Peyer's patch (tissue), 4 donors: ENCODE measurements around the gene PRSS21. TPM values are rescaled to one million over a fixed set of nuclear protein-coding genes. Genes with fewer than 3 reads are reported as not detected.

Experiments
- DNase-seq, 3 donors: peaks; one replicate each; pipeline ENCODE4 v3.0.0-alpha.2; 2017 to 2019
- H3K27ac ChIP-seq, 4 donors: fragments of 200-600 bp; sonication (generic); one replicate each; pipeline ENCODE4 v1.5.1; 2016 to 2019
- H3K27me3 ChIP-seq, 2 donors: fragments of 200-600 bp; sonication (generic); one replicate each; pipeline ENCODE4 v1.5.1; 2019
- H3K36me3 ChIP-seq, 3 donors: fragments of 200-600 bp; sonication (generic); one replicate each; pipeline ENCODE4 v1.5.1; 2016 to 2019
- H3K4me1 ChIP-seq, 4 donors: fragments of 200-600 bp; sonication (generic); one replicate each; pipeline ENCODE4 v1.5.1; 2016 to 2019
- H3K4me3 ChIP-seq, 4 donors: fragments of 200-600 bp; sonication (generic); 1 replicate in 3 of 4; 2 replicates in 1 of 4; pipeline ENCODE4 v1.5.1; 2016 to 2019; ENCODE audit warnings: mild to moderate bottlenecking in 1 of 4
- H3K9me3 ChIP-seq, 4 donors: fragments of 200-600 bp; sonication (generic); one replicate each; pipeline ENCODE4 v1.5.1; 2016 to 2019; ENCODE audit warnings: mild to moderate bottlenecking in 1 of 4
- POLR2A ChIP-seq, 2 donors: fragments of 450-650 bp; IDR thresholded peaks; one replicate each; pipeline ENCODE4 v1.5.1; 2017; ENCODE audit warnings: antibody characterized with exemption in 2 of 2, mild to moderate bottlenecking in 2 of 2, moderate library complexity in 2 of 2
- total RNA-seq, 4 donors: library from RNA; depleted of rRNA; stranded (reverse); fragments of >200 nt; gene quantifications; one replicate each; pipeline ENCODE4 v1.1.0, GENCODE V29; 2016
- TF ChIP-seq, protein P1 (sequence below), 6 experiments: fragments of 450-650 bp in 4 of 6; fragments of 200-600 bp in 2 of 6; sonication (generic) in 1 of 6; IDR thresholded peaks; one replicate each; pipeline ENCODE4 v1.5.1; 2017 to 2019; ENCODE audit warnings: antibody characterized with exemption in 6 of 6, mild to moderate bottlenecking in 3 of 6, moderate library complexity in 1 of 6

Gene PRSS21
- total RNA-seq, 4 donors from 2014 or later = 0.88 TPM; not detected in 3

DNA sequence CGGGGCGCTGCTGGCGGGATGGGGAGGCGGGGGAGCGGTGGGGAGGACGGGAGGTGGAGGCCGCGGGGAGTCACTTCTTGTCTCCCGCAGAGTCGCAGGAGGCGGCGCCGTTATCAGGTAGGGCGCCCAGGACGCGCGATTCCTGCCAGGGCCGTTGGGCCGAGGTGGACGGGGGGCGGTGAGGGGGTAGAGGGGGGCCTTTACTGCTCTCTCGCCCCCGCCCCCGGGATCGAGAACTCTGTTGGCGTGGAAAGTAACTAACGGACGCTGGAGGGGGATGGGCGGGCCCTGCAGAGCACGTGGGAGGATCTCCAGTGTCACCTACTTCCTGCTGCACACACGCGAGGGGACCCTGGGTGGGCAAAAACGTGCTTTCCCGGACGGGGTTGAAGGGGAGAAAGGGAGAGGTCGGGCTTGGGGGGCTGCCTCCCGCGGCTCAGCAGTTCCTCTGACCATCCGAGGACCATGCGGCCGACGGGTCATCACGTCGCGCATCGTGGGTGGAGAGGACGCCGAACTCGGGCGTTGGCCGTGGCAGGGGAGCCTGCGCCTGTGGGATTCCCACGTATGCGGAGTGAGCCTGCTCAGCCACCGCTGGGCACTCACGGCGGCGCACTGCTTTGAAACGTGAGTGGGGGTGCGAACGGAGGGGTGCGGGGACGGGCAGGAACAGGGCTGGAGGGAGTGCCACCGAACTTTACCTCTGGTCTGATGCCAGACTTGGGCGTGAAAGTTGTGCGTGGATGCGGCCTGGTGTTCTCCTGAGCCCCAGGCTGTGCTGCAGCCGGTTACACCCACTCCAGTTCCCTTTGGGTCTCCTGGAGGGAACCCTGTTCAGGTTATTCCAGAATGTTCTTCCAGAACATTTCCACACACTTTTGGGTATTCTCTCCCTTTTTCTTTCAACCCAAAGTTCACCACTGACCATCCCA is 569 bp downstream of the PRSS21 start:
- Histone ChIP-seq H3K36me3 (no peaks in the 10 kb centered on the region), H3K4me1 (no peaks in the 10 kb centered on the region), H3K27ac (peak overlapping the region in 1 of 4 donors; percentile 42), H3K27me3 (no peaks in the 10 kb centered on the region), H3K9me3 (no peaks in the 10 kb centered on the region), H3K4me3 (peak overlapping the region in 2 of 4 donors; percentile 8 to 32)
- no peak for DNase-seq
- TF ChIP-seq, protein P1, sequence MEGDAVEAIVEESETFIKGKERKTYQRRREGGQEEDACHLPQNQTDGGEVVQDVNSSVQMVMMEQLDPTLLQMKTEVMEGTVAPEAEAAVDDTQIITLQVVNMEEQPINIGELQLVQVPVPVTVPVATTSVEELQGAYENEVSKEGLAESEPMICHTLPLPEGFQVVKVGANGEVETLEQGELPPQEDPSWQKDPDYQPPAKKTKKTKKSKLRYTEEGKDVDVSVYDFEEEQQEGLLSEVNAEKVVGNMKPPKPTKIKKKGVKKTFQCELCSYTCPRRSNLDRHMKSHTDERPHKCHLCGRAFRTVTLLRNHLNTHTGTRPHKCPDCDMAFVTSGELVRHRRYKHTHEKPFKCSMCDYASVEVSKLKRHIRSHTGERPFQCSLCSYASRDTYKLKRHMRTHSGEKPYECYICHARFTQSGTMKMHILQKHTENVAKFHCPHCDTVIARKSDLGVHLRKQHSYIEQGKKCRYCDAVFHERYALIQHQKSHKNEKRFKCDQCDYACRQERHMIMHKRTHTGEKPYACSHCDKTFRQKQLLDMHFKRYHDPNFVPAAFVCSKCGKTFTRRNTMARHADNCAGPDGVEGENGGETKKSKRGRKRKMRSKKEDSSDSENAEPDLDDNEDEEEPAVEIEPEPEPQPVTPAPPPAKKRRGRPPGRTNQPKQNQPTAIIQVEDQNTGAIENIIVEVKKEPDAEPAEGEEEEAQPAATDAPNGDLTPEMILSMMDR (IDR thresholded peaks at IDR 0.05) = no peak
- TF ChIP-seq POLR2A (IDR thresholded peaks at IDR 0.05) = no peak

DNA sequence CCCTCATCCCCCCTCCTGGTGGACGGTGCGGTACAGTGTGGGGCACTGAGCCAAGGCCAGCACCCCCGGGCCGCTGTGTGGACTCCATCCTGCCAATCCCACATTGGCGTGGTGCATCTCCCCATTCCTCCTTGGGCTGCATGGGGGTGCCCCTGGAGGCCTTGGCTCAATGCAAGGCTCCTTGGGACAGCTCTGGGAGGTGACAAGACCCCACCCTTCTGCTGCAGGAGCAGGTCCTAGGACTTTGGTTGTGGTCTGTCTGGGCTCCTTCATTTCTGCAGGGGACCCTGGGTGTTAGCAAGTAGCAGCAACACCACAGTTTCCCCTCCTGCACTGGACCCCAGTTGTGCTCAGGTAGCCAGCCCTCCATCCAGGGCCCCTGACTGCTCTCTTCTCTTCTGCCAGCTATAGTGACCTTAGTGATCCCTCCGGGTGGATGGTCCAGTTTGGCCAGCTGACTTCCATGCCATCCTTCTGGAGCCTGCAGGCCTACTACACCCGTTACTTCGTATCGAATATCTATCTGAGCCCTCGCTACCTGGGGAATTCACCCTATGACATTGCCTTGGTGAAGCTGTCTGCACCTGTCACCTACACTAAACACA is 1.3 kb downstream of the PRSS21 start:
- H3K9me3 ChIP-seq = no peaks in the 10 kb centered on the region
- TF ChIP-seq, protein P1 (IDR thresholded peaks at IDR 0.05) = no peak
- no peak for TF ChIP-seq POLR2A (IDR thresholded peaks at IDR 0.05)
- DNase-seq = peak in 1 of 3 donors; percentile 35
- H3K27me3 ChIP-seq = no peaks in the 10 kb centered on the region
- no peaks in the 10 kb centered on the region for H3K36me3 ChIP-seq
- H3K4me1 ChIP-seq = no peaks in the 10 kb centered on the region
- no peak overlapping the region for H3K27ac ChIP-seq
- H3K4me3 ChIP-seq = no peak overlapping the region

DNA sequence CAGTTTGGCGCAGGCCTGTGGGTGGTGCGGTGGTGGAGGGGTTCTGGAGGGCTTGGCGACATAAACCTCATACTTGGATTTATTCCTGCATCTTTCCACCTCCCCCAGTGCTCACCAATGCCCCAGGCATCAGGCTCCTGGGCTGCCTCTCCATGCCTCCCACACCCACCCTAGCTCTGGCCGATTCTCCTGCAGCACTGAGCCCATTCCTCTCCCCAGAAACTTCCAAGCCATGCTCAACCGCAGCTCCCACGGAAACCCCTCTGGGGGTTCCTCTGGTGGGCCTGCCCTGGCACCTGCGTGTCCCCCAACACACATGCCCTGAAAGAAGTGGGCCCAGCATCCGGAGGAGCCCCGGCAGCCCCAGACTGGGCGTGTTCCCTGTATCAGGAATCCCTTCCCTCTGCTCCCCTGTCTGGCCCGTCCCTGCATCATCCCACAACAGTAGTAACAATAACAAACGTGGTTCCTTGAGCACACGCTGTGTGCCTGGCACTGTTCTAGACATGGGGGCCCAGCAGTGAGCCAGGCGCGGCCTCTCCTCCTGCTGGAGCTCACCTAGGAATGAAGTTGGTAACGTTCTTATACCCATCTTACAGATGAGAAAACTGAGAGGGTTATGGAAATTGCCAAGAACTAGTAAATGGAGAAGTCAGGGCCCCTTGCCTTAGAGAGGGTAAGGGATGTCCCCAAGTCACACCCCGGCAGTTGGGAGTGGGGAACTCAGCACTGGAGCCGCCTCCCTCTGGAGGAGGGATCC is 2.3 kb downstream of the PRSS21 start:
- no peaks in the 10 kb centered on the region for H3K36me3 ChIP-seq
- H3K4me1 ChIP-seq = no peaks in the 10 kb centered on the region
- H3K27me3 ChIP-seq = no peaks in the 10 kb centered on the region
- H3K9me3 ChIP-seq = no peaks in the 10 kb centered on the region
- no peak overlapping the region for H3K4me3 ChIP-seq
- peak in 1 of 3 donors; percentile 35 for DNase-seq
- no peak for TF ChIP-seq POLR2A (IDR thresholded peaks at IDR 0.05)
- TF ChIP-seq, protein P1 (IDR thresholded peaks at IDR 0.05) = no peak
- no peak overlapping the region for H3K27ac ChIP-seq

DNA sequence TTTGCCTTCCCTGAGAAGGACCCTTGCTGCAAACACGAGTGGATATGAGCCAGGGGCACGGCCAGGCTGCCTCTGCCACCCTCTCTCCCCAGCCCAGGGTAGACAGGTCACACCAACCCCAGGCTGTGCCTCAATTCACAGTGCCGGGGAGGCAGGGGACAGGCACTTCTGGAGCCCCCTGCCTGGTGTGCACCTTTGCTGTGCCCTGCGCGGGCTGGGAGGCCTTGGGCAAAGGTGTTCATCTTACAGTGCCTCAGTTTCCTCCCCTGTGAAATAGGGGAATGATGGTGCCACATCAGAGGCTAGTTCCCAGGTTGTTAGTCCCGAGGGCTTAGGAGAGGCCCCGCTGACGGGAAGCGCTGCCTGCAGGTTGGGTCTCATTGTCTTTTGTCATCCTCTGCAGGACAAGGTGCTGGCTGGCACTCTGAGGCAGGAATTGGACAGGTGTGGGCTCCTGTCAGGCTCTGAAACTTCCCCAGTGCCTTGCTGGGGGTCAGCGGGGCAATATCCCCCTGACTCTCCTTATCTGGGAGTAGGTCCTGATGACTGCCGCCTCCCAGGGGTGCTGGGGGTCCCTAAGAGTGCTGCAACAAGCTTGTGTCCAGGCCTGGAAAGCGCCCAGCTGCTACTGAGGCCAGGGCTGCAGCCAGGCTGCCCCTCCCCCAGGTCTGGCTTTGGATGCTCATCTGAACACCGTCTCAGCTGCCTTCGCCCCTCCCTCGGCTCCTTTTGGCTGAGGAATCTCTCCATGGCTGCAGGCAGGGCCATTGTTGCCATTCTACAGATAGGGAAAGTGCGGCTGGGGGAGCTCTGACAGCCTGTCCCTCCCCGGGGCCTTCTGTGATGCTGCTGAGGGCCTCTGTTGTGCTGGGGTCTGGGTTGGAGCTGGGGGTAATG is 3.1 kb downstream of the PRSS21 start:
- H3K36me3 ChIP-seq = no peaks in the 10 kb centered on the region
- DNase-seq = peak in 2 of 3 donors; percentile 30 to 33
- no peaks in the 10 kb centered on the region for H3K4me1 ChIP-seq
- TF ChIP-seq, protein P1 (IDR thresholded peaks at IDR 0.05) = no peak
- no peak for TF ChIP-seq POLR2A (IDR thresholded peaks at IDR 0.05)
- no peak overlapping the region for H3K27ac ChIP-seq
- H3K27me3 ChIP-seq = no peaks in the 10 kb centered on the region
- no peak overlapping the region for H3K4me3 ChIP-seq
- H3K9me3 ChIP-seq = no peaks in the 10 kb centered on the region
